ENCODE results near the gene SGSM1. TPM values are rescaled to one million over a fixed set of nuclear protein-coding genes. Genes with fewer than 3 reads are reported as not detected.
"Not testable (repeated sequence)": the region's sequence is repeated elsewhere in the genome, so short reads cannot be mapped to it uniquely, and the experiment has no call there.

SGSM1 gene
- total RNA-seq, 1 donor from 2014 or later = 1.3 TPM

DNA sequence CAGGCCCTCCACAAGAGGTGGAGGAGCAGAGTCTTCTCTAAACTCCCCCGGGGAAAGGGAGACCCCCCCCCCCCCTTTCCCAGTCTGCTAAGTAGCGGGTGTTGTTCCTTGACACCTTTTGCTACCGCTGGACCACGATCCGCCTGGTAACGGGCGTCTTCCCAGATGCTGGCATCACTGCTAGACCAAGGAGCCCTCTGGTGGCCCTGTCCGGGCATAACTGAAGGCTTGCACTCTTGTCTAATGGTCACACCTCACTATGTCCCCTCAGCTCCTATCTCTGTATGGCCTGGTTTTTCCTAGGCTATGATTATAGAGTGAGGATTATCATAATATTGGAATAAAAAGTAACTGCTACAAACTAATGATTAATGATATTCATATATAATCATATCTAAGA, 31.5 kb downstream of the SGSM1 start:
- DNase-seq = not testable (repeated sequence)

DNA sequence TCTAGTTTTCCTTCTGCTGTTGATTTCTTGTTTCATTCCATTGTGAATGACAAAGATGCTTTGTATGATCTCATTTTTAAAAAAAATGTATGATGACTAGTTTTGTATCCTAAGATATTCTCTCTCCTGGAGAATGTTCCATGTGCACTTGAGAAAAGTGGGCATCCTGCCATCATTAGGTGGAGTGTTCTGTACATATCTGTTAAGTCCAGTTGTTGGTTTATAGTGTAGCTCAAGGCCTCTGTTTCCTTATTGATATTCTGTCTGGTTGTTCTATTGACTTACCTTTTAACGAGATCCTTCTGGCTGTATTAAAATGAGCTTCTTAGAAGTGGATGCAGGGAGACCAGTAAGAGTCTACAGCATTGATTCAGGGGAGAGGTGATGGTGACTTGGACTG, 35.2 kb downstream of the SGSM1 start:
- DNase-seq = no peak

DNA sequence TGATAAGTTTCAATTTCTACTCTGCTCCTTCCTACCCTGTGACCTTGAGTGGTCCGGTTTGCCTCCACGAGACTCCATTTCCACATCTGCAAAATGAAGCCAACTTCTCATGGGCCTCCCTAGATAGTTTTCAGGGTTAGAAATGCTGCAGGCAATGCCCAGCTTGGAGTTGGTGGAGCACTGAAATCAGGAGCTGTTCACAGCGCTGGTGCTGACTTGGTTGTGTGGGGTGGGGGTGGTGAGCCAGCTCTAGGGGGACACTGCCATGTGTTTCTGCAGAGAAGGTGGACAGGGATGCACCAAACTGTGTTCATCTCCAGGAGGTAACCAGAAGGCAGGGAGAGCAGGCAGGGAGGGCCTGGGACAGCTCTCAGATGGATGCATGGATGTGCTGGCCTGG, 37.0 kb downstream of the SGSM1 start:
- no peak for DNase-seq

DNA sequence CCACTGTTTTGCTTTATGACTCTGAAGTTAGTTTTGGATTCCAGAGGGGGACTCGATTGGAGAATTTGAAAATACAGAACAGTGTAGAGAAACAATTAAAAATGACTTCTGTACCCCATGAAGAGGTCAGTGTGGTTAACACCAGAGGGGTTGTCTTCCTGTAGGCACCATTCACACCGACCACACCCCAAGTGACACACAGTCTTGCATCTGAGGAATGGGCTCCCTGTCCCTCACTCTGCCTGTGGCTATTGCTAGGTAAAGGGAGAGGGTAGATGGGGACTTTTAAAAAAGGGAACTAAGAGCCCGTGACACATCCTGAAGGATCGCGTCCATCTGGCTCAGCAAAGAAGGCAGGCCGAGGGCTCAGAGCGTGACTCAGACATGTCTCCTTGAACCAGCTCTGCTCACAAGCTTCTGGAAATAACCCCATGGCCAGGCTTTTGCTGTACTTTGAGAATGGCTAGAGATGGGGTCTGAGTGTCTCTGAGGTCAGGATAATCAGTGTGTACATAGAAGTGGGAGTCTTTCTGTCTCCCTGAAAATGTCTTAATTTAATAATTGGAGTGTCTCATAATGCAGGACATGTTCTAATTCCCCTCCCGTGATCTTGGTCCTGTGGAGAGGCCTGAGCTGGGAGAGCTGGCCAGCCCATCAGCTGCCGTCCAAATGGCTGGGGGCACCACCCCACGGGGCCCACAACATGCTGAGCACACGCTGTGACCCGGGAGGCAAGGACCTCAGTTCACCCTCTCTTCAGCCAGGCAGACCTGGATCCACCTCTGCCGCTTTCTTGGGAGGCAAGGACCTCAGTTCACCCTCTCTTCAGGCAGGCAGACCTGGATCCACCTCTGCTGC, 39.3 kb downstream of the SGSM1 start:
- no peak for DNase-seq

GRCh38 chr22:24847490-24847889, 41.5 kb downstream of the SGSM1 start:
- DNase-seq = no peak

- no peak for DNase-seq
Measured at GRCh38 chr22:24848559-24849168, 42.7 kb downstream of the SGSM1 start.

- no peak for DNase-seq
Measured at GRCh38 chr22:24855794-24856193, 49.8 kb downstream of the SGSM1 start.

GRCh38 chr22:24857576-24857975, 51.6 kb downstream of the SGSM1 start:
- no peak for DNase-seq

- DNase-seq = no peak
Measured at GRCh38 chr22:24859587-24859986, 53.6 kb downstream of the SGSM1 start.

- DNase-seq = no peak
Measured at GRCh38 chr22:24865508-24865907, 59.5 kb downstream of the SGSM1 start.

- no peak for DNase-seq
Measured at GRCh38 chr22:24867323-24868022, 61.5 kb downstream of the SGSM1 start.

DNA sequence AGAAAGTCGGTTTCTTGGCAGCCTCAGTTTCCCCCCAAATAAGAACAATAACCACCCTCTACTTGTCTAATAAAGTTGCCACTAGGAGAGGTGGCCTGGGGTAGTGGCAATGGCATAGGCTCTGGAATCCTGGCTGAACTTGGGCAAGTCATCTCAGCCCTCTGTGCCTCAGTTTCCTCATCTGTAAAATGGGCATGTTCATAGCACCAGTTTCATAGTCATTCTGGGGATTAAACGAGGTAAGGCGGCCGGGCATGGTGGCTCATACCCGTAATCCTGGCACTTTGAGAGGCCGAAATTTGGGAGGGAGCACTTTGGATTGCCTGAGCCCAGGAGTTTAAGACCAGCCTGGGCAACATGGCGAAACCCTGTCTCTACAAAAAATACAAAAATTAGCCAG, 63.0 kb downstream of the SGSM1 start:
- no peak for DNase-seq

DNA sequence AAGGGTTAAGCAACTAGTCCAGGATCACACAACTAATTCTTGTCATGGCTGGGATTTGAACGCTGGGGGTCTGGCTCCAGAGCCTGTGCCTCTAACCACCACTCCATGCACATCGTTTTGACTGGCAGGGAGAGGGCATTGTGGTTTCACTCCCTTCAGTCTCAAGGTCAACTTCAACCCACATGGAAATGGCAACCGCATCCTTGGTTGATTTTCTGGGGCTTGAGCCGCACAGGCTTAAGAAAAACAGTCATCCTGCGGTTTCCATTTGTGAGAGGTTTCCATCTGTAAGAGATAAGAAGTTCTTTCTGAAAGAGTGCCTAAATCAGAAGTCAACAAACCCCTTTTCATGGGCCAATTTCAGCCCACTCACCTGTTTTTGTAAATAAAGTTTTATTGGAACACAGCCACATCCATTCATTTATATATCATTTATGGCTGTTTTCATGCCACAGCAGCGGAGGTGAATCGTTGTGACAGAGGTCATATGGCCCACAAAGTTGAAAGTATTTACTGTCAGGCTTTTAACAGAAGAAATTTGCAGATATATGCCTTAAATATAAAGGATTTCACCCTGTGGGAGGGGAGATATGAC, 65.7 kb downstream of the SGSM1 start:
- DNase-seq = no peak

- DNase-seq = no peak
Measured at GRCh38 chr22:24873226-24873625, 67.2 kb downstream of the SGSM1 start.

DNA sequence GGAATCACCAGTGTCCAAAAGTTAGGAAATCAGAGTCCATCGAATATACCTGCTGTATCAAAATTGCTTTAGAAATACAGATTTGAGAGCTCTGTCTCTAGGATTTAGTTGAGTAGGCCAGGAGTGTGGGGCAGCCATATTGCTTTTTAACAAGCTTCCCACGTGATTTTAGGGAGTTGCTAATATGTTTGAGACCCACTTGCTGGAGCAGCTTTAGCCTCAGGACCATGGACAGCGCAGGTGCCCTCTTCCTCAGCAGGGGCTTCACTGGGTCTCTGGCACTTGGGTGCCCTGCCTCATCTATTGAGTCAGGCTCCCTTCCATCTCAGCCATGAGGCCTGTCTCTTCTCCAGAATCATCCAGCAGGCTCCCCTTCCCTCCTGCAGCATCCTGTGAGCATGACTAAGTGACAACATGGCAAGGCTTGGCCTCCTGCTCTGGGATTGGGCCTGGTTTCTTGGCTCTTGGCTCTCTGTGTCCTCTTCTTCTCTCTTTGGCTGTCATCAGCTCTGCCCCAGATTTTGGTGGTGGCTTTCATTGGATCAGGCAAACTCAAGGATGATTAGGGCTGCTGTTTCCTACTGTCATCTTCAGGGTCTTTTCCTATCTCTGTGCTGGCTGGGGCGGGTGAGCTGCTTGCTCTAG, 70.0 kb downstream of the SGSM1 start:
- DNase-seq = no peak

GRCh38 chr22:24876700-24877099, 70.7 kb downstream of the SGSM1 start:
- no peak for DNase-seq

DNA sequence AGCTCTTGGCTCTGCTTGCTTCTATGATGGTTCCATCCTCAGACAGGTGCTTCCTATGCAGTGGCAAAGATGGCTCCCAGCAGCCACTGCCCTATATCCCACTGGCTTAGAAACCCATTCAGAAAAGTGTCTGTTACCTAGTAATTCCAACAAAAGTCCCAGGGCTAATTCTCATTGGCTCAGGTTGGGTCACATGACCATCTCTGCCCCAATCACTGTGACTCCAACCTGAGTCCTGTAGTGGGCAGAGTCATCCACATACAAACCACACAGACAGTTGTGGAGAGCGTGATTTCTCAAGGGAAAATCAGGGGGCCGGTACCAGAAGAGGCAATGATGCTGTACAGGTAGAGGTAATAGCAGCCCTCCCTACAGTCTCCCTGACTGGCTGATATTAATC, 73.0 kb downstream of the SGSM1 start:
- DNase-seq = no peak

DNA sequence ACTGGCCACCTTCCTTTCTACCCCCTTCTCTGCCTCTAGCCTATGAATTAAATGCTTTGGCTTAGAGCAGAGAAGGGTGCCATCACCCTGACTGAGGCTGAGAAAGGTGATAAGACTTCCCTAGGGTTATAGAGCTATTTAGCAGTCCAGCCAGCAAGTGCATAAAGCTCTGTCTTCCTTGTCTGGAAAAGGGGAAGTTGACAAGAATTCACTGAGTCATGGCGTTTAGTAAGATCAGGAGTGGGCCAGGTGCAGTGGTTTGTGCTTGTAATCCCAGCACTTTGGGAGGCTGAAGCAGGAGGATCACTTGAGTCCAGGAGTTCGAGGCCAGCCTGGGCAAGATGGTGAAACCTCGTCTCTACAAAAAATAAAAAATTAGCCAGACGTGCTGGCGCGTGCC, 77.4 kb downstream of the SGSM1 start:
- no peak for DNase-seq

- no peak for DNase-seq
Measured at GRCh38 chr22:24887260-24887659, 81.2 kb downstream of the SGSM1 start.

DNA sequence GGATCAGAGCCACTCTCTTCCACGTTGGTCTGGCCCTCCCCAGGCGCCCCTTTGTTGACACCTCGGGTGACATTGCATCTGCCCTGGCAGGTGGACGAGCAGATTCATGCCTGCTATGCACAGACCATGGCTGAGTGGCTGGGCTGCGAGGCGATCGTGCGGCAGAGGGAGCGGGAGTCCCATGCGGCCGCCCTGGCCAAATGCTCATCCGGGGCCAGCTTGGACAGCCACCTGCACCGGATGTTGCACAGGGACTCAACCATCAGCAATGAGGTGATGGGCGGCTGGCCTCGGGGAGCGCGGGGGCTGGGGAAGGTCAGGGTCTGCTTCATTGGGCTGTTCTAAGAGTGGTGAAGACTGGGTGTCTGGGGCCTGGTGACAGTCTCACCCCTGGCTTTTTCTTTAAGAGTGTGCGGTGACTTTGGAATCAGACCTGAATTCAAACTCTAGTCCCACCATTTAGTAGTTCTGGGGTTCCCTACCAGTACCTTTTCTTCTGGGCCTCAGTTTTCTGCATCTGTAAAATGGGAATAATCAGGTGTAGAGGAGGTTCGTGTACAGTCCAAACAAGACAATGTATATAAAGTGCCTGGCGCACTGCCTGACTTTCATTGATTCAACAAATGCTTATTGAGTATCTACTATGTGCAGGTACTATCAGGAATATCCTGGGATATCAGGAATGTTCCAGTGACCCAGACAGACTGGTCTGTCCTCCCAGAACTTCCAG, 87.5 kb downstream of the SGSM1 start:
- DNase-seq = no peak

GRCh38 chr22:24894220-24894975, 88.4 kb downstream of the SGSM1 start:
- peak; percentile 32 for DNase-seq
